Endothelial cell (in vitro differentiated cells): ENCODE measurements around the gene GNGT1. TPM values are rescaled to one million over a fixed set of nuclear protein-coding genes. Genes with fewer than 3 reads are reported as not detected.

Experiments used
- DNase-seq: peaks from one replicate; pipeline ENCODE4 v3.0.0; 2021; ENCODE audit warnings: low spot score
- H3K27ac Mint-ChIP-seq: one replicate; pipeline ENCODE4 v1.8.0; 2021; ENCODE audit warnings: mixed read lengths, inconsistent platforms; ENCODE audit not compliant: unreplicated experiment
- H3K27me3 Mint-ChIP-seq: one replicate; pipeline ENCODE4 v1.8.0; 2021; ENCODE audit warnings: mild to moderate bottlenecking, moderate library complexity, mixed read lengths, inconsistent platforms; ENCODE audit not compliant: unreplicated experiment
- H3K36me3 Mint-ChIP-seq: one replicate; pipeline ENCODE4 v1.8.0; 2021; ENCODE audit warnings: mild to moderate bottlenecking, low read depth, mixed read lengths, inconsistent platforms; ENCODE audit not compliant: unreplicated experiment
- H3K4me1 Mint-ChIP-seq: one replicate; pipeline ENCODE4 v1.8.0; 2021; ENCODE audit warnings: mild to moderate bottlenecking, mixed read lengths, inconsistent platforms; ENCODE audit not compliant: unreplicated experiment
- H3K4me3 Mint-ChIP-seq: one replicate; pipeline ENCODE4 v1.8.0; 2021; ENCODE audit warnings: mild to moderate bottlenecking, mixed read lengths, inconsistent platforms; ENCODE audit not compliant: unreplicated experiment
- H3K9me3 Mint-ChIP-seq: one replicate; pipeline ENCODE4 v1.8.0; 2021; ENCODE audit warnings: mixed read lengths, inconsistent platforms; ENCODE audit not compliant: unreplicated experiment
- CTCF ChIP-seq: fragments of 200-600 bp; sonication (generic); IDR thresholded peaks from one replicate; pipeline ENCODE4 v1.5.0; 2021; ENCODE audit warnings: antibody characterized with exemption; ENCODE audit not compliant: unreplicated experiment
- total RNA-seq: library from RNA; stranded (reverse); fragmentation: NEBNext Ultra II Directional; extraction: Animal tissue kit (Norgen Biotek cat#: 25700); gene quantifications from one replicate; pipeline ENCODE4 v1.2.1, GENCODE V29; 2021; ENCODE audit not compliant: unreplicated experiment

The GNGT1 gene
- total RNA-seq, 1 donor from 2014 or later = not detected

GRCh38 chr7:93941945-93942344 is 35.6 kb downstream of the GNGT1 start:
- TF ChIP-seq CTCF = no peak
- Mint-ChIP-seq H3K4me1 (peaks cover 30% of the 10 kb centered on the region), H3K27ac (no peak overlapping the region), H3K27me3 (peaks cover 8% of the 10 kb centered on the region), H3K4me3 (no peak overlapping the region), H3K9me3 (no peaks in the 10 kb centered on the region), H3K36me3 (peaks cover 6% of the 10 kb centered on the region)
- no peak for DNase-seq

GRCh38 chr7:93943816-93944540 is 37.6 kb downstream of the GNGT1 start:
- H3K4me3 Mint-ChIP-seq = no peak overlapping the region
- H3K4me1 Mint-ChIP-seq = peaks cover 25% of the 10 kb centered on the region
- no peaks in the 10 kb centered on the region for H3K9me3 Mint-ChIP-seq
- TF ChIP-seq CTCF = no peak
- peaks cover 8% of the 10 kb centered on the region for H3K27me3 Mint-ChIP-seq
- no peak for DNase-seq
- H3K36me3 Mint-ChIP-seq = peaks cover 6% of the 10 kb centered on the region
- H3K27ac Mint-ChIP-seq = peak overlapping the region; percentile 86

- no peak for TF ChIP-seq CTCF
- H3K9me3 Mint-ChIP-seq = no peaks in the 10 kb centered on the region
- peaks cover 6% of the 10 kb centered on the region for H3K36me3 Mint-ChIP-seq
- peak overlapping the region; percentile 86 for H3K27ac Mint-ChIP-seq
- peaks cover 29% of the 10 kb centered on the region for H3K4me1 Mint-ChIP-seq
- no peak overlapping the region for H3K4me3 Mint-ChIP-seq
- H3K27me3 Mint-ChIP-seq = peaks cover 8% of the 10 kb centered on the region
- no peak for DNase-seq
Observed at GRCh38 chr7:93944673-93945072, 38.3 kb downstream of the GNGT1 start.

GRCh38 chr7:93945083-93945482 is 38.7 kb downstream of the GNGT1 start:
- no peak for TF ChIP-seq CTCF
- no peak for DNase-seq
- peaks cover 5% of the 10 kb centered on the region for H3K27me3 Mint-ChIP-seq
- no peak overlapping the region for H3K27ac Mint-ChIP-seq
- peaks cover 3% of the 10 kb centered on the region for H3K36me3 Mint-ChIP-seq
- no peaks in the 10 kb centered on the region for H3K9me3 Mint-ChIP-seq
- peaks cover 29% of the 10 kb centered on the region for H3K4me1 Mint-ChIP-seq
- H3K4me3 Mint-ChIP-seq = no peak overlapping the region

- Mint-ChIP-seq H3K36me3 (no peaks in the 10 kb centered on the region), H3K27me3 (no peaks in the 10 kb centered on the region), H3K27ac (no peak overlapping the region), H3K4me1 (peaks cover 27% of the 10 kb centered on the region), H3K9me3 (no peaks in the 10 kb centered on the region), H3K4me3 (no peak overlapping the region)
- no peak for TF ChIP-seq CTCF
- no peak for DNase-seq
Observed at GRCh38 chr7:93945756-93946535, 39.6 kb downstream of the GNGT1 start.
